Mucosa of rectum (tissue), 2 donors: ENCODE measurements around the gene IRAK1.

ENCODE experiments used
- H3K27ac ChIP-seq, 2 donors: one replicate each; pipeline ENCODE4 v1.7.0; 2013; ENCODE audit warnings: inconsistent platforms in 2 of 2, low read depth in 2 of 2, low read length in 2 of 2
- H3K27me3 ChIP-seq, 2 donors: one replicate each; pipeline ENCODE4 v1.7.0; 2013; ENCODE audit warnings: low read length in 2 of 2; ENCODE audit not compliant: control insufficient read depth in 2 of 2, insufficient read depth in 2 of 2
- H3K36me3 ChIP-seq, 2 donors: one replicate each; pipeline ENCODE4 v1.7.0; 2013; ENCODE audit warnings: low read length in 2 of 2; ENCODE audit not compliant: control insufficient read depth in 2 of 2, insufficient read depth in 2 of 2
- H3K4me1 ChIP-seq, 2 donors: one replicate each; pipeline ENCODE4 v1.7.0; 2013; ENCODE audit warnings: low read length in 2 of 2, mild to moderate bottlenecking in 1 of 2; ENCODE audit not compliant: control insufficient read depth in 2 of 2, insufficient read depth in 2 of 2
- H3K4me3 ChIP-seq, 2 donors: one replicate each; pipeline ENCODE4 v1.7.0; 2013; ENCODE audit warnings: low read length in 2 of 2
- H3K9ac ChIP-seq, 2 donors: one replicate each; pipeline ENCODE4 v1.7.0; 2013; ENCODE audit warnings: low read length in 2 of 2, low read depth in 1 of 2, mild to moderate bottlenecking in 1 of 2
- H3K9me3 ChIP-seq, 2 donors: one replicate each; pipeline ENCODE4 v1.7.0; 2013; ENCODE audit warnings: low read length in 2 of 2; ENCODE audit not compliant: control insufficient read depth in 2 of 2
- donor health status: healthy.
- donor health status: Normal muscosa, but diverticular disease.

Gene IRAK1

DNA sequence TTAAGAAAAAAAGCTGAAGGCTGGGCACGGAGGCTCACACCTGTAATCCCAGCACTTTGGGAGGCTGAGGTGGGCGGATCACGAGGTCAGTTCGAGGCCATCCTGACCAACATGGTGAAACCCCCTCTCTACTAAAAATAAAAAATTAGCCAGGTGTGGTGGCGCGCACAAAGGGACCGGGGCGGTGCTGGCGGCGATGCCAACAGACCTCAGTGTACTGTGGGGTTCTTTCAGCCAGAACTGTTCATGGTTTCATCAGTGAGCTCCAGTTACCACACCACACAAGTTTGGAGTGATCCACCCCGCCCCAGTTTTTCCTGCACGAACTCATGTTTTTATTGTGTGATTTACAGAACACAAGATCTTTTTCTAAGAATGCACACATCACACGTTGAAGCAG, 21.2 kb upstream of the IRAK1 start:
- Histone ChIP-seq H3K4me1 (no peaks in the 10 kb centered on the region), H3K4me3 (no peak overlapping the region), H3K36me3 (peaks cover 3 to 4% of the 10 kb centered on the region in 2 donors), H3K9me3 (no peaks in the 10 kb centered on the region), H3K9ac (no peak overlapping the region), H3K27me3 (peaks cover 0 to 8% of the 10 kb centered on the region in 2 donors), H3K27ac (no peak overlapping the region)

DNA sequence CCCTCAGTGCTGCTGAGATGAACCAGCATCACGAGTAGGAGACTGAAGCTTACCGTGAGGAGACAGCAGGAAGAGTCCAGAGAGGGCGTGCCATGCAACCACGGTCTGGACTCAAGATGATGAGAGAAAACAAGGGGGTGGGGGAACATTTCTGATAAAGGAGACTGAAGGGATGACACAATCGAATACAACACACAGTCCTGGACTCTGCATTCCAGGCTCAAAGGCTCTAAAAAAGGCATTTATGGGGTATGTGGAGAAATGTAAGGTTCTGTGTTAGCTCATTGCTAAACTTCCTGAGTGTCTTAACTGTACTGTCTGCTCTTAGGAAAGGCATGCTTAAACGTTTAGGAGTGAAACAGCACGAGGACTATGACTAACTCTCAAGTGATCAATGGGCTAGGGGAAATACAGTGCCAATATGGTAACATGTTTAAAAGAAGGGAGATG, 20.6 kb upstream of the IRAK1 start:
- Histone ChIP-seq H3K27me3 (peaks cover 0 to 8% of the 10 kb centered on the region in 2 donors), H3K9me3 (no peaks in the 10 kb centered on the region), H3K4me1 (no peaks in the 10 kb centered on the region), H3K4me3 (no peak overlapping the region), H3K9ac (no peak overlapping the region), H3K27ac (no peak overlapping the region), H3K36me3 (peaks cover 3 to 4% of the 10 kb centered on the region in 2 donors)

DNA sequence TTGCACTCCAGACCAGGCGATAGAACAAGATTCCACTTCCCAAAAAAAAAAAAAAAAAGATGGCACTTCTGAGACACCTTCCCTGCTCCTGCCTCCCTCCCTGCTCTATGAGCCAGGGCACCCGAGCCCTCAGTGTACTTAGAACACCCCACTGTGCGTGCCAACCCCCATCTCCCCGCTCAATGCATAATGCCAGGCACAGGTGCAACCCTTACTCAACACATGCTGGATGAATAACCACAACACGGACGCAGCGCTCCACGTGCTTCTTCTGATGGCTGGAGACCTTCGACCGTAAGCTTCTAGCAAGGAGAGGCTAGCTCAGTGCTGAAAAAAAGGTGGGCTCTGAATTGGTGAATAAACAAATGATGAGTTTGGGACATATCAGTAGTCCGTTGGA, 19.9 kb upstream of the IRAK1 start:
- Histone ChIP-seq H3K4me1 (no peaks in the 10 kb centered on the region), H3K9me3 (no peaks in the 10 kb centered on the region), H3K36me3 (peaks cover 3 to 4% of the 10 kb centered on the region in 2 donors), H3K9ac (no peak overlapping the region), H3K27me3 (peaks cover 0 to 8% of the 10 kb centered on the region in 2 donors), H3K27ac (no peak overlapping the region), H3K4me3 (no peak overlapping the region)

DNA sequence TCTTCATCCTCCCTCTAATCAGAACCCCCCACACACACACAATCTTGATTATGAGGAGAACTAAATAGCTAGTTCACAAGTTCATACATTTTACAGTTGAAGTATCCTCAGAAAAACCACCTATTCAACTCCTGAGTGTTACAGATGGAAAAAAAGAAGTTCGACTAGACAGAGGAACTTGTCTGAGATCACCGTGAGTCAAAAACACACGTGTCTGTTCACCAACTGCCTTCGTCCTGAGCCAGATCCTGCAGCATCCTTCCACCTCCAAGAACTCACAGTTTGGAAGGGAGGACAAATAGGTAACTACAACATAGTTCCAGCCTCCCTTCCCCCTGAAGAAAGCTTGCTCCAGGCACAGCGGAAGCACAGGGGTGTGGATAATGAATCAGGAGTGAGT, 19.0 kb upstream of the IRAK1 start:
- Histone ChIP-seq H3K36me3 (peaks cover 3 to 4% of the 10 kb centered on the region in 2 donors), H3K27me3 (peaks cover 0 to 8% of the 10 kb centered on the region in 2 donors), H3K4me3 (no peak overlapping the region), H3K9me3 (no peaks in the 10 kb centered on the region), H3K4me1 (no peaks in the 10 kb centered on the region), H3K27ac (no peak overlapping the region), H3K9ac (no peak overlapping the region)

DNA sequence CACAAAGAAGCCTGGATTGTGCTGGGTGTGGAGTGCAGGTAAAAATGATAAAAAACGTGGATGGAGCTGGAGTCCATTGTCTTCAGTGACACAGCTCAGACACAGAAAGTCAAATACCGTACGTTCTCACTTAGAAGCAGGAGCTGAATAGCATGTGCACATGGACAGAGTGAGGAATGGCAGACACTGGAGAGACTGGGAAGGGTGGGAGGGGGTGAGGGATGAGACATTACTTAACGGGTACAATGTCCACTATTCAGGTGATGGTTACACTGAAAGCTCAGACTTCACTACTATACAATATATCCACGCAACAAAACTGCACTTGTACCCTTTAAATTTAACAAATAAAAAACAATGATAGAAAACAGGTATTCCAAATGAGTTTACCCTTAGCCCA, 18.1 kb upstream of the IRAK1 start:
- Histone ChIP-seq H3K9me3 (no peaks in the 10 kb centered on the region), H3K9ac (no peak overlapping the region), H3K27me3 (peaks cover 0 to 8% of the 10 kb centered on the region in 2 donors), H3K4me3 (no peak overlapping the region), H3K27ac (no peak overlapping the region), H3K36me3 (peaks cover 3 to 4% of the 10 kb centered on the region in 2 donors), H3K4me1 (no peaks in the 10 kb centered on the region)

DNA sequence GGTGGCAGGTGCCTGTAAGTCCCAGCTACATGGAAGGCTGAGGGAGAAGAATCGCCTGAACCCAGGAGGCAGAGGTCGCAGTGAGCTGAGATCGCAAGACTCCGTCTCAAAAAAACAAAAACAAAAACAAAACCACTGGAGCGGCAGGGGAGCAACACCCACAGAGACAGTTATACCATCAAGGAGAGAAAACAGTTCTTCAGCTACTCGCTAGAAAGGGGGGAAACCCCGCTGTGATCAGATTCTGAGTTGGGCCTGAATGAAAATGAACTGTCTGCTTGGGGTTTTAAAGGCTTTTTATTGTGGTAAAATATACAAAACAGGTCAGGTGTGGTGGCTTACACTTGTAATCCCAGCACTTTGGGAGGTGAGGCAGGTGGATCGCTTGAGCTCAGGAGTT, 16.8 kb upstream of the IRAK1 start:
- Histone ChIP-seq H3K27ac (no peak overlapping the region), H3K9ac (no peak overlapping the region), H3K4me3 (no peak overlapping the region), H3K36me3 (peaks cover 10% of the 10 kb centered on the region in 2 donors), H3K9me3 (no peaks in the 10 kb centered on the region), H3K4me1 (no peaks in the 10 kb centered on the region), H3K27me3 (peaks cover under 1 to 4% of the 10 kb centered on the region in 2 donors)

DNA sequence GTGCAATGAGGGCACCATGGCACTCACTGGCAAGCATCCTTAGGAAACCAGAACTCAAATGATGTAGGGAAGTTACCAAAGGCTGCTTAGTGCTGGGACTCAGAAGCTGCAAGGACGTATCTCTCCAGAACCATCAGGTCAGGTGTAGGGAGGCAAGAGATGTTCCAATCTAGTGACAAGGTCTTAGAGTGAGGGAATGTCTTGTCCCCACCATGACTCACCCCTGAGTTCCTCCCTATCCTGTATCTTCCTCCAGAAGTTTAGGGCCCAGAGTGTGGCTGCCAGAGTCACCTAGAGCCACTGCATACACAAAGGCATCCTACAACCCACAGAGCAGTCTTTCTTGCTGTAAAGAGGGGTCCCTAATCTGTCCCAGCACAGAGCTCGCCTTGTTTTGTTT, 14.1 kb upstream of the IRAK1 start:
- no peak overlapping the region for H3K27ac ChIP-seq
- no peak overlapping the region for H3K4me3 ChIP-seq
- no peaks in the 10 kb centered on the region for H3K9me3 ChIP-seq
- no peak overlapping the region for H3K9ac ChIP-seq
- H3K36me3 ChIP-seq: peaks cover 9 to 11% of the 10 kb centered on the region in 2 donors
- peaks cover 5% of the 10 kb centered on the region in 2 donors for H3K4me1 ChIP-seq
- peaks cover 2% of the 10 kb centered on the region in 2 donors for H3K27me3 ChIP-seq

DNA sequence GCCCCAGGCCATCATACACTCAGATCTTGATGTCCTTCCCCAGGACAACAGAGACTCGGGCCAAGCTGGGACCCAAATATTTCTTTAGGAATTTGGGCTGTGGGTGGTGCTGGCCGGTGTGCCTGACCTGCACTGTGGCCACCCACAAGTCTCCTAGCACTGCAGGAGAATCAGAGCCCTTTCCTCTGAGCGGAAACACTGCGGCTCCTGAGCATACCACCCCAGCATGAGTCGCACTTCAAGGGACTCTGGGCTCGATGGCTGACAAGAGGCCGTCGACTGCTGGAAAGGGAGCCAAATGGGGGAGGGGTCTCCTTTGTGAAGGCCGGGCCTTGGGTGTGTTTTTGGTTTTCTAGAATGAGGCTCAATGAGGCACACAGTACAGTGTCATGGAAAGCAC, 13.0 kb upstream of the IRAK1 start:
- H3K4me1 ChIP-seq: peaks cover 9 to 11% of the 10 kb centered on the region in 2 donors
- H3K27me3 ChIP-seq: peaks cover 2% of the 10 kb centered on the region in 2 donors
- H3K4me3 ChIP-seq: no peak overlapping the region
- H3K27ac ChIP-seq: no peak overlapping the region
- H3K36me3 ChIP-seq: peaks cover 9 to 11% of the 10 kb centered on the region in 2 donors
- no peak overlapping the region for H3K9ac ChIP-seq
- H3K9me3 ChIP-seq: no peaks in the 10 kb centered on the region

DNA sequence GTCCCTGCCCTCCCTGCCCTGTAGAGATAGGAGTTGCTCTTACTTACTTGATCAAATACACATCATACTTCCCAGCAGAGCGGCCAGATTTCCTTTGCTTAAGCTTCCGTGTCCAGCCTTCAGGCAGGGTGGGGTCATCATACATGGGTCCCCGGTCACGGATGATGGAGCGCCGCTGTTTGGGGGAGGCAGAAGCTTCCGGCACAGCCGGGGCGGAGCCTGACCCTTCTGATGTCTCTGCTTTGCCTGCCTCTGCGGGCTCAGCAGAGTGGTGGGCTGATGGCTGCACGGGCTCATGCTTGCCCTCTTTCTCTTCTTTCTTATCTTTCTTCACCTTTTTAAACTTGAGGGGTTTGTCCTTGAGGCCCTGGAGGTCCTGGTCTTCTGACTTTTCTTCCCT, 12.5 kb upstream of the IRAK1 start:
- no peak overlapping the region for H3K27ac ChIP-seq
- no peak overlapping the region for H3K9ac ChIP-seq
- H3K27me3 ChIP-seq: peaks cover 2% of the 10 kb centered on the region in 2 donors
- H3K36me3 ChIP-seq: peaks cover 11% of the 10 kb centered on the region in 2 donors
- peaks cover 9 to 11% of the 10 kb centered on the region in 2 donors for H3K4me1 ChIP-seq
- H3K9me3 ChIP-seq: no peaks in the 10 kb centered on the region
- H3K4me3 ChIP-seq: no peak overlapping the region

DNA sequence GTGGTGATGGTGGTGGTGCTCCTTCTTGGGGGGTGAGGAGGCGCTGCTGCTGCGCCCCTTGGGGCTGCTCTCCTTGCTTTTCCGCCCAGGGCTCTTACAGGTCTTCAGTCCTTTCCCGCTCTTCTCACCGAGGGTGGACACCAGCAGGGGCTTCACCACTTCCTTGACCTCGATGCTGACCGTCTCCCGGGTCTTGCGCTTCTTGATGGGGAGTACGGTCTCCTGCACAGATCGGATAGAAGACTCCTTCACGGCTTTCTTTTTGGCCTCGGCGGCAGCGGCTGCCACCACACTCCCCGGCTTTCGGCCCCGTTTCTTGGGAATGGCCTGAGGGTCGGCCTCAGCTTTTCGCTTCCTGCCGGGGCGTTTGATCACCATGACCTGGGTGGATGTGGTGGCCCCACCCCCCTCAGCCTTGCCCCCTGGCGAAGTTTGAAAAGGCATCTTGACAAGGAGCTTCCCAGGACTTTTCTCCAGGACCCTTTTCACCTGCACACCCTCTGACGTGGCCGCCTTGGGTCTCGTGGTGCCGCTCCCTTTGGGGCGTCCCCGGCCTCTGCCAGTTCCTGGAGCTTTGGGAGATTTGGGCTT, 11.1 kb upstream of the IRAK1 start:
- no peak overlapping the region for H3K9ac ChIP-seq
- no peak overlapping the region for H3K27ac ChIP-seq
- peaks cover 0 to 2% of the 10 kb centered on the region in 2 donors for H3K27me3 ChIP-seq
- H3K9me3 ChIP-seq: no peaks in the 10 kb centered on the region
- peaks cover 11% of the 10 kb centered on the region in 2 donors for H3K36me3 ChIP-seq
- no peak overlapping the region for H3K4me3 ChIP-seq
- H3K4me1 ChIP-seq: peaks cover 9 to 11% of the 10 kb centered on the region in 2 donors
